SK-N-SH (cell line): ENCODE data around the gene RFTN1. TPM values are rescaled to one million over a fixed set of nuclear protein-coding genes. Genes with fewer than 3 reads are reported as not detected.

Experiments
- CTCF ChIA-PET: fragments of 300-600, 350-600 bp; formaldehyde crosslinking; extraction: SDS; loops from one replicate; lab custom pipeline; 2021; lab: Yijun Ruan, JAX
- POLR2A ChIA-PET: fragments of 350-600 bp; sonication (Branson Sonifier 250); formaldehyde crosslinking; extraction: SDS; loops from one replicate; lab custom pipeline; 2020; ENCODE audit warnings: antibody characterized with exemption, inconsistent platforms; lab: Yijun Ruan, JAX
- DNase-seq: peaks from one replicate; pipeline ENCODE4 v3.0.0; 2012
- H2AFZ ChIP-seq: fragments of 200-600 bp; sonication (generic); 2 replicates; pipeline ENCODE4 v1.8.1; 2016; ENCODE audit warnings: antibody characterized with exemption, mild to moderate bottlenecking, low read depth
- H3F3A ChIP-seq: fragments of 200-600 bp; sonication (generic); replicated peaks from 2 replicates; pipeline ENCODE3; 2016; ENCODE audit warnings: antibody characterized with exemption, mild to moderate bottlenecking; ENCODE audit not compliant: insufficient read depth
- H3K27ac ChIP-seq, 2 experiments: fragments of 200-500 bp in 1 of 2; fragments of 200-600 bp in 1 of 2; sonication (Bioruptor generic) in 1 of 2; sonication (generic), shearing (Covaris generic) in 1 of 2; 2 replicates each; pipeline versions ENCODE4 v1.5.1 to v1.6.1; 2014 to 2016; ENCODE audit warnings: low read depth in 2 of 2, inconsistent platforms in 1 of 2, low read length in 1 of 2, mild to moderate bottlenecking in 1 of 2, mixed read lengths in 1 of 2
- H3K27me3 ChIP-seq: fragments of 200-600 bp; sonication (generic), shearing (Covaris generic); 2 replicates; pipeline ENCODE4 v1.6.1; 2016; ENCODE audit warnings: mixed run types; ENCODE audit not compliant: insufficient read depth
- H3K36me3 ChIP-seq, 2 experiments: fragments of 200-500 bp in 1 of 2; fragments of 200-600 bp in 1 of 2; sonication (Bioruptor generic) in 1 of 2; sonication (generic) in 1 of 2; replicated peaks in 1 of 2; 2 replicates each; pipeline versions ENCODE3 to v1.5.1; 2014 to 2016; ENCODE audit warnings: low read length in 1 of 2, mild to moderate bottlenecking in 1 of 2; ENCODE audit not compliant: insufficient read depth in 2 of 2, control insufficient read depth in 1 of 2
- H3K4me1 ChIP-seq, 2 experiments: fragments of 200-500 bp in 1 of 2; fragments of 200-600 bp in 1 of 2; sonication (Bioruptor generic) in 1 of 2; sonication (generic), shearing (Covaris generic) in 1 of 2; 2 replicates each; pipeline versions ENCODE4 v1.5.1 to v1.6.1; 2014 to 2016; ENCODE audit warnings: low read depth in 1 of 2, low read length in 1 of 2, mixed run types in 1 of 2; ENCODE audit not compliant: insufficient read depth in 2 of 2, control insufficient read depth in 1 of 2
- H3K4me2 ChIP-seq: fragments of 200-600 bp; sonication (generic), shearing (Covaris generic); 2 replicates; pipeline ENCODE4 v1.6.1; 2017; ENCODE audit warnings: mixed run types
- H3K4me3 ChIP-seq, 2 experiments: fragments of 200-500 bp in 1 of 2; fragments of 200-600 bp in 1 of 2; sonication (Bioruptor generic) in 1 of 2; sonication (generic), shearing (Covaris generic) in 1 of 2; 2 replicates each; pipeline versions ENCODE4 v1.5.1 to v1.8.1; 2014 to 2016; ENCODE audit warnings: low read depth in 2 of 2, inconsistent platforms in 1 of 2, low read length in 1 of 2, mild to moderate bottlenecking in 1 of 2, mixed read lengths in 1 of 2, moderate library complexity in 1 of 2
- H3K79me2 ChIP-seq: fragments of 200-600 bp; sonication (generic); 2 replicates; pipeline ENCODE4 v1.8.1; 2017; ENCODE audit warnings: mild to moderate bottlenecking; ENCODE audit not compliant: insufficient read depth
- H3K9ac ChIP-seq: fragments of 200-600 bp; sonication (generic); 2 replicates; pipeline ENCODE4 v1.6.1; 2017; ENCODE audit warnings: mixed run types
- H3K9me2 ChIP-seq: fragments of 200-600 bp; sonication (generic); 2 replicates; pipeline ENCODE4 v1.6.1; 2017; ENCODE audit warnings: mixed run types
- H3K9me3 ChIP-seq: fragments of 200-600 bp; sonication (generic); 2 replicates; pipeline ENCODE4 v1.6.1; 2017; ENCODE audit warnings: mixed run types, mild to moderate bottlenecking, moderate library complexity
- H4K20me1 ChIP-seq: fragments of 200-600 bp; sonication (generic); 2 replicates; pipeline ENCODE4 v1.6.1; 2017; ENCODE audit warnings: mild to moderate bottlenecking, mixed run types; ENCODE audit not compliant: insufficient read depth
- CHD2 ChIP-seq: fragments of 150-350 bp; IDR thresholded peaks from 2 replicates; pipeline ENCODE4 v1.6.1; 2018; ENCODE audit warnings: low read length; ENCODE audit not compliant: partially characterized antibody
- EP300 ChIP-seq, 2 experiments: IDR thresholded peaks; 2 replicates each; pipeline versions ENCODE4 v1.4.0 to v1.6.1; 2012; ENCODE audit warnings: borderline replicate concordance in 1 of 2, low read depth in 1 of 2, low read length in 1 of 2
- GABPA ChIP-seq: IDR thresholded peaks from 2 replicates; pipeline ENCODE4 v1.4.0; 2012; ENCODE audit warnings: low read depth, mild to moderate bottlenecking
- GATA2 ChIP-seq: sonication (generic); formaldehyde crosslinking; IDR thresholded peaks from 2 replicates; pipeline ENCODE4 v1.5.0; 2020; ENCODE audit warnings: mild to moderate bottlenecking, missing genetic modification reagents
- MEF2A ChIP-seq: IDR thresholded peaks from 2 replicates; pipeline ENCODE4 v1.4.0; 2012; ENCODE audit warnings: low read depth, borderline replicate concordance
- MXI1 ChIP-seq: IDR thresholded peaks from 2 replicates; pipeline ENCODE4 v1.6.1; 2012; ENCODE audit warnings: mild to moderate bottlenecking, low read depth, low read length, improper control_type of control experiment
- NFIC ChIP-seq: IDR thresholded peaks from 2 replicates; pipeline ENCODE4 v1.4.0; 2012; ENCODE audit warnings: borderline replicate concordance
- NRF1 ChIP-seq: IDR thresholded peaks from 2 replicates; pipeline ENCODE4 v1.6.1; 2012; ENCODE audit warnings: low read depth, mild to moderate bottlenecking, low read length
- PBX3 ChIP-seq: IDR thresholded peaks from 2 replicates; pipeline ENCODE4; 2012
- RAD21 ChIP-seq: IDR thresholded peaks from 2 replicates; pipeline ENCODE4 v1.6.1; 2012; ENCODE audit warnings: mild to moderate bottlenecking, low read length
- SMC3 ChIP-seq: IDR thresholded peaks from 2 replicates; pipeline ENCODE4 v1.6.1; 2012; ENCODE audit warnings: low read depth, low read length, improper control_type of control experiment
- TCF12 ChIP-seq: IDR thresholded peaks from 2 replicates; pipeline ENCODE4 v1.4.0; 2012
- WGBS: methylation state at CpG from one replicate; pipeline ENCODE4 v1.1.6; 2017; ENCODE audit warnings: low lambda C conversion rate; 5-methylcytosine and 5-hydroxymethylcytosine counted together
- polyA plus RNA-seq, 3 experiments: library from polyadenylated mRNA; depleted of rRNA; stranded (reverse); fragments of >200 nt; gene quantifications; 2 replicates each; pipeline ENCODE4 v1.2.3, GENCODE V29; 2012
- TF ChIP-seq, protein P1 (sequence below): IDR thresholded peaks from 2 replicates; pipeline ENCODE4 v1.6.1; 2012; ENCODE audit warnings: mild to moderate bottlenecking, low read depth, low read length, moderate library complexity
- TF ChIP-seq, protein P2 (sequence below): IDR thresholded peaks from 2 replicates; pipeline ENCODE4 v1.4.0; 2012; ENCODE audit warnings: low read depth
- TF ChIP-seq, protein P3 (sequence below): fragments of 200-600 bp; sonication (generic); IDR thresholded peaks from 2 replicates; pipeline ENCODE4 v1.6.1; 2017; ENCODE audit warnings: antibody characterized with exemption, mild to moderate bottlenecking, moderate library complexity

Gene RFTN1
- polyA plus RNA-seq, 1 of the 3 experiments (the other 2 are of a cell fraction) = 21.2 TPM

- ChIA-PET POLR2A (interaction anchor here (2.2 kb wide), 1 partner anchor 28 kb away, joined by 18 read pairs; no protein-coding TSS in a partner anchor), CTCF (no interaction called here)
- Histone ChIP-seq H3F3A (peaks cover 17% of the 10 kb centered on the region), H3K4me1 (peaks cover 8 to 26% of the 10 kb centered on the region in 2 experiments), H3K36me3 (peaks cover 15 to 20% of the 10 kb centered on the region in 2 experiments), H3K9me3 (no peaks in the 10 kb centered on the region), H2AFZ (no peak overlapping the region), H3K9ac (no peak overlapping the region), H4K20me1 (no peaks in the 10 kb centered on the region), H3K27me3 (no peaks in the 10 kb centered on the region), H3K27ac (no peak overlapping the region), H3K9me2 (no peaks in the 10 kb centered on the region), H3K4me3 (no peak overlapping the region), H3K4me2 (no peak overlapping the region), H3K79me2 (peaks cover 12% of the 10 kb centered on the region; the same call in 1 of the 2 replicates)
- TF ChIP-seq SMC3 (no peak), MEF2A (no peak), EP300 (IDR thresholded peaks at IDR 0.05; ENCODE audit: borderline replicate concordance in 1 of 2, low read depth in 1 of 2, low read length in 1 of 2) (no peak), MXI1 (no peak), NRF1 (no peak), RAD21 (no peak), GABPA (no peak), PBX3 (no peak), TCF12 (no peak), GATA2 (CRISPR knock-in tag) (no peak), NFIC (no peak), CHD2 (no peak)
- TF ChIP-seq, protein P1, sequence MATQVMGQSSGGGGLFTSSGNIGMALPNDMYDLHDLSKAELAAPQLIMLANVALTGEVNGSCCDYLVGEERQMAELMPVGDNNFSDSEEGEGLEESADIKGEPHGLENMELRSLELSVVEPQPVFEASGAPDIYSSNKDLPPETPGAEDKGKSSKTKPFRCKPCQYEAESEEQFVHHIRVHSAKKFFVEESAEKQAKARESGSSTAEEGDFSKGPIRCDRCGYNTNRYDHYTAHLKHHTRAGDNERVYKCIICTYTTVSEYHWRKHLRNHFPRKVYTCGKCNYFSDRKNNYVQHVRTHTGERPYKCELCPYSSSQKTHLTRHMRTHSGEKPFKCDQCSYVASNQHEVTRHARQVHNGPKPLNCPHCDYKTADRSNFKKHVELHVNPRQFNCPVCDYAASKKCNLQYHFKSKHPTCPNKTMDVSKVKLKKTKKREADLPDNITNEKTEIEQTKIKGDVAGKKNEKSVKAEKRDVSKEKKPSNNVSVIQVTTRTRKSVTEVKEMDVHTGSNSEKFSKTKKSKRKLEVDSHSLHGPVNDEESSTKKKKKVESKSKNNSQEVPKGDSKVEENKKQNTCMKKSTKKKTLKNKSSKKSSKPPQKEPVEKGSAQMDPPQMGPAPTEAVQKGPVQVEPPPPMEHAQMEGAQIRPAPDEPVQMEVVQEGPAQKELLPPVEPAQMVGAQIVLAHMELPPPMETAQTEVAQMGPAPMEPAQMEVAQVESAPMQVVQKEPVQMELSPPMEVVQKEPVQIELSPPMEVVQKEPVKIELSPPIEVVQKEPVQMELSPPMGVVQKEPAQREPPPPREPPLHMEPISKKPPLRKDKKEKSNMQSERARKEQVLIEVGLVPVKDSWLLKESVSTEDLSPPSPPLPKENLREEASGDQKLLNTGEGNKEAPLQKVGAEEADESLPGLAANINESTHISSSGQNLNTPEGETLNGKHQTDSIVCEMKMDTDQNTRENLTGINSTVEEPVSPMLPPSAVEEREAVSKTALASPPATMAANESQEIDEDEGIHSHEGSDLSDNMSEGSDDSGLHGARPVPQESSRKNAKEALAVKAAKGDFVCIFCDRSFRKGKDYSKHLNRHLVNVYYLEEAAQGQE = no peak
- TF ChIP-seq, protein P2, sequence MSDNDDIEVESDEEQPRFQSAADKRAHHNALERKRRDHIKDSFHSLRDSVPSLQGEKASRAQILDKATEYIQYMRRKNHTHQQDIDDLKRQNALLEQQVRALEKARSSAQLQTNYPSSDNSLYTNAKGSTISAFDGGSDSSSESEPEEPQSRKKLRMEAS = no peak
- TF ChIP-seq, protein P3, sequence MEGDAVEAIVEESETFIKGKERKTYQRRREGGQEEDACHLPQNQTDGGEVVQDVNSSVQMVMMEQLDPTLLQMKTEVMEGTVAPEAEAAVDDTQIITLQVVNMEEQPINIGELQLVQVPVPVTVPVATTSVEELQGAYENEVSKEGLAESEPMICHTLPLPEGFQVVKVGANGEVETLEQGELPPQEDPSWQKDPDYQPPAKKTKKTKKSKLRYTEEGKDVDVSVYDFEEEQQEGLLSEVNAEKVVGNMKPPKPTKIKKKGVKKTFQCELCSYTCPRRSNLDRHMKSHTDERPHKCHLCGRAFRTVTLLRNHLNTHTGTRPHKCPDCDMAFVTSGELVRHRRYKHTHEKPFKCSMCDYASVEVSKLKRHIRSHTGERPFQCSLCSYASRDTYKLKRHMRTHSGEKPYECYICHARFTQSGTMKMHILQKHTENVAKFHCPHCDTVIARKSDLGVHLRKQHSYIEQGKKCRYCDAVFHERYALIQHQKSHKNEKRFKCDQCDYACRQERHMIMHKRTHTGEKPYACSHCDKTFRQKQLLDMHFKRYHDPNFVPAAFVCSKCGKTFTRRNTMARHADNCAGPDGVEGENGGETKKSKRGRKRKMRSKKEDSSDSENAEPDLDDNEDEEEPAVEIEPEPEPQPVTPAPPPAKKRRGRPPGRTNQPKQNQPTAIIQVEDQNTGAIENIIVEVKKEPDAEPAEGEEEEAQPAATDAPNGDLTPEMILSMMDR = no peak
- 89% methylated on average over 3 of the region's 3 CpGs for WGBS
- no peak for DNase-seq
These were observed 24.9 kb downstream of the RFTN1 start for GRCh38 chr3:16488637-16489036.
